Naive thymus-derived CD4-positive, alpha-beta T cell (primary cell): ENCODE results near the gene TOX2. TPM values are rescaled to one million over a fixed set of nuclear protein-coding genes. Genes with fewer than 3 reads are reported as not detected.

ENCODE experiments used
- polyA plus RNA-seq, 2 donors: library from polyadenylated mRNA; unstranded; fragments of 300-500 nt; fragmentation: Illumina TruSeq; gene quantifications; one replicate each; pipeline ENCODE4 v1.2.3, GENCODE V29; 2021
- total RNA-seq, 6 experiments: library from RNA in 5 of 6; stranded (reverse) in 5 of 6; gene quantifications; 1 replicate in 5 of 6; 2 replicates in 1 of 6; pipeline ENCODE4 v1.2.3 and lab custom pipeline; 2021 to 2026

Gene TOX2
- total and polyA plus RNA-seq, 7 experiments from 2014 or later, result 0.22 to 7.1 (median 1.5) TPM

Other genes with a start within 250 kb of the TOX2 start
- 10 to 100 TPM in 1 of 5 experiments, 1 to 10 TPM in 1, under 1 TPM in 1, not detected in 2; 0.58 to 69.7 (median 2.7) TPM for gene MYBL2, start 247.7 kb upstream of the TOX2 start, total RNA-seq
- not detected for gene MYBL2, start 247.7 kb upstream of the TOX2 start, polyA plus RNA-seq
- 1 to 10 TPM in 2 of 5 experiments, not detected in 3; 1.4 to 1.7 TPM for gene GTSF1L, start 187.8 kb upstream of the TOX2 start, total RNA-seq
- not detected for gene GTSF1L, start 187.8 kb upstream of the TOX2 start, polyA plus RNA-seq